Ramos (cell line): ENCODE measurements around the gene LDAH.

Experiments used
- in situ Hi-C: fragments of 300-500 bp; cut with MboI; formaldehyde crosslinking; loops from one replicate; pipeline ENCODE4 v1.14.3; 2022; ENCODE audit warnings: low sequenced_read_pairs; ENCODE audit not compliant: unreplicated experiment

The LDAH gene

DNA sequence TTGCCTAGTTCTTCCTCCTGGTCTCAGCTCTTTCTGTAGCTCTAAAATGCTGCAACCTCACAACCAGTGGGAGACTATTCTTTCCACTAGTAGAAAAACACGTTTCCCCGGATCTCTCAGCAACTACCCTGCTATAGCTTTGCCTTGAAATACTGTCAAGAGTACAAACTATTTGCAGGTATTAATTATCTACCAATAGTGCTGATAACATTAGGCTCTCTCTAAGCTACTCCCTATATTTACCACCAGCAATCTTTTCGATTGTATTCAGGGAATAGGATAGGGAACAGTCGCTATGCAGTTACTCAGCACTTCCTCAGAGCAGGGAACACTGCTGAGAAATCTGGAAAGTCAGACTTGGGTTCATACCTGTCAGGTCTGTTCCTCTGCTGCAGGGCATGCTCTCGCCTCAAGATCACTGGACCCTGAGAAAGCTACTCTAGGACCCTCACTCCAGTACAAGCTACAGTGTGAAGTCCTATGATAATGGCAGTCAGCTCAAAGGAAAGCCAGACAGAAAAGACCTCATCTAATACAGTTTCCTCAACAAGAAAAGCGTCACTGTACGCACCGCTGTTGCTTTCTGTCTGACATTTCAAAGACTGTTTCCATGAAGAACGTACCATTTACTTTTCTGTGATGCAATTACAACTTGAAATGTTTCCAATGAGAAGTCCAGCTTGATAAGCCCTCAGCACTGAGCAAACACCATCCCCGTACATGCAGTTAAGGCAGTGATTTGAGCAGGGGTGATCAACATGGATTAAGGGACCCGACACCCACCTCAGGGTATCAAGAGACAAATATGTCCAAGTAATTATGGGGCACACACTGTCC is 133.3 kb downstream of the LDAH start:
- in situ Hi-C loops, result no loop called here

DNA sequence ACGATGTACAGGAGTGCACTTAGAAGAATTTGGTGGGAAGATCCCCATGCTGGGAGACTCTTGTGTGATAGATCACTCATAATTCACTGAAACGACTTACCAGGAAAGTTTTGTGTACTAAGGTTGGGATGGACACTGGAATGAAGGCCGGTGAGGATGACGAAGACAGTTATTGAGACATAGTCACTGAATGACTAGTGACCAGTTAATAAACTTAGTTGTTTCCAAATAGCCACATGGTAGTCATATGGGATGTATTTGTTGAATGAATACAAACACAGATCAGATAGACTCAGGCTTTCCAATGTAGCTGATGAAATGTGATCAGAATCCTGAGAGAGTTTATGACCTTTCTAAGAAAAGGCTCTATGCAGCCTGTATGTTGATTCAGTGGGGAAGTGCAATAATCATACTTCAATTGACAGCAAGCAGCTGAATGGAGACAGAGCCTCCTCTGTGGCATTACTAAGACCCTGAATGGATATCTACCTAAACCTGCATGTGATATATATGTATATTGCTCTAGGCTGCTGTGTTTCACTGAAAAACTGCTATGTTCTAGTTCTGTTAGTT is 135.6 kb downstream of the LDAH start:
- in situ Hi-C loops, result no loop called here

DNA sequence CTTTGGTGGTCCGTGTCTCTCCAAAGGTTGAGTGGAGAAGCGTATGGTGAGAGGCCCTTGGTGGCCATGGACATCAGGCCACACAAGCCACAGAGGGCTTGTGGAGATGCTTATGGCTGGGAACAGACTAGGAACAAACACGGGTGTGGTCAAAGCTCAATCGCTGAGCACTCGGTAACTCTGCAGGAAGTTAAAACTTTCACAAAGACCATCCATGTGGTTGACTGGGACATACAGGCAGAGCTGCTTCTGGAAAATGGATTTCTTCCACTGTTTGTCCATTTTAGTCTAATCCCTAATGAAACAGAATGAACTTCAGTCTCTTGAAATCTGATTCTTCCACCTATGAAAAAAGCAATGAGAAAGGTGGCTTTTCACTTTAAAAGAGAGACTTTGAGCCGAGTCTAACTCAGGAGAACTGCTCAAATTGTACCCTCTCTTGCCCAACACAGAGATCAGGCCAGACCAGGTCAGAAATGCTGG is 138.3 kb downstream of the LDAH start:
- in situ Hi-C loops, result no loop called here

DNA sequence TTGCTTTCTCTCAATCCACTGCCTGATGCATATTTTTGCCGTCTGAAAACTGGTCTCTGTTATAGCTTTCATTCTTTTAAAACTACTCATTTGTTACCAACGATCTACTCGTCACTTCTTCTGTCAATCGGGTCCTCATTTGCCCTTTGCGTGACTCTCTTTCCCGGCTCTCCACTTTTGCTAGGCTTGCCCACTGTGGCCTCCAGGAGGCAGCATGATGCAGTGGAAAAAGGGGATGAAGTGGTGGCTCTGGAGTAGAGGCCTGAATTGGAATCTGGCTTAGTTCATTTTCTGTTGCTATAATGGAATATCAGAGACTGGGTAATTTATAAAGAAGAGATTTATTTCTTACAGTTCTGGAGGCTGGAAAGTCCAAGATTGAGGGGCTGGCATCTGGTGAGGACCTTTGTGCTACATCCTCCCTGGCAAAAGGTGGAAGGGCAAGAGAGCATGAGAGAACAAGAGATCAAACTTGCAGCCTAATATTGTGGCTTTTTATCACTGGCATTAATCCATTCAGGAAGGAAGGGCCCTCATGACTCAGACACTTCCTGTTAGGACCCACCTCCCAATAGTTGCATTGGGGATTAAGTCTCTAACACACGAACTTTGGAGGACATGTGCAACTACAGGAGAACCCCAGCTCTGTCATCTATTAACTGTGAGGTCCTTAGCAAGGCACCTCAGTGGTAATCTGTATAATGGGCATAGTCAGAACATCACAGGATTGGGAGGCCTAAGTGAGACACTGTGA is 140.6 kb downstream of the LDAH start:
- in situ Hi-C loops, result no loop called here

DNA sequence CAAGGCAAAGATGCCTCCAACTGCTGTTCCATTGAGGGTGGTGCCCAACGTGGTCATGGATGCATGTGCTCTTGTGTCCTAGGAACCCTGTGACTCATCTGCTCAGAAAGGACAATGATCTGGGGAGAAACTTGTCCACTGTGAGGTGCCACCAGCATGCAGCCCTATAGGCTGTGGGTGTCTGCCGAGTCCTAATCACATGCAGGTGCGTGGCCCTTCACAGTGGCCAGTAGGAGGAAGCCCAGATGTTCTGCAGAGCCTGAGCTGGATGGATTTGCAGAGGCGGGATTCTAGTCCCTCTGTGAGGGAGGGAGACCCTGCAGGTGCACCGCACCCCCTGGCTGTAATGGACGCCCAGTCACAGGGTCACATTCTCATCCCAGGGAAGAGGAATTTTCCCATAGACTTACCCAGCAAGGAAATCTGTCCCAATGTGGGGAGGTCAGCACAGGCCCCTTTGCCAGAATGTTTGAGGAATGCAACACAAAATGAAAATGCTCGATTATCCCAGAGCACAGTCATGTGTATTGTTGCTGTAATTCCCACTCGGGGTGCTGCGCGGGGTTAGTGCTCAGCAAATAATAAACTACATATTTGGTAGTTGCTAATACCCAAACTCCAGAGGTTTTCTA is 142.0 kb downstream of the LDAH start:
- in situ Hi-C loops, result no loop called here

DNA sequence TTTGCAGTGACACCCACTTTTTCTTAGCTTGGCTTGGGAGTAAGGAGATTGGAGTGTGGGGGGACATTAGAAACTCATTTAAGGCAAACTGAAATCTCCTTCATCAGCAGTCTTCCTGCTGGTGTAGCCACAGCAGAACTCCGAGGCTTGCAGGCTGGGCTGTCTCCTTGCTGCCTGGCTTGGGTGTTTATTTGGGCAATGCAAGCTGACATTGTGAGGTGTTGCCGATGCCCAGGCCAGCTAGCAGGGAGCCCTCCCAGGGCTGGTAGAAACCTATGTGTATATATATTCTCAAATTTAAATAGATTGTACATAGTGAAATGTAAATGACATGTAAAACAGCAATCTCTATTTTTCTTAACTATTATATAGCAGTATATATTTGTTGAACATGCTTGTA is 144.1 kb downstream of the LDAH start:
- in situ Hi-C loops, result no loop called here

DNA sequence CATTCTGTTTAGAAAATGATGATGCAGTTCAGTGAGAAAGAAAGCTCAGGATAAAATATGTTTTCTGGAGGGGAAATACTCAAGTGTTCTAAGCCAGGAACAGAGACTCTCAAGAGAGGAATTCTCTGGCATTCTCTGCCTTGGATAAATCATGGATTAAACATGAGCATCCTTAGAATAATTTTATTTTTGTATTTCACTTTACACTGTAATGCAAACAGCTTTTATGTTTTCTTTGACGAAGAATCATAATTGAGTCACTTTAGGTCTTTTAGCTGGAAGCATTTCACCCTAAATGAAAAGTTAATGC is 144.9 kb downstream of the LDAH start:
- in situ Hi-C loops, result no loop called here

DNA sequence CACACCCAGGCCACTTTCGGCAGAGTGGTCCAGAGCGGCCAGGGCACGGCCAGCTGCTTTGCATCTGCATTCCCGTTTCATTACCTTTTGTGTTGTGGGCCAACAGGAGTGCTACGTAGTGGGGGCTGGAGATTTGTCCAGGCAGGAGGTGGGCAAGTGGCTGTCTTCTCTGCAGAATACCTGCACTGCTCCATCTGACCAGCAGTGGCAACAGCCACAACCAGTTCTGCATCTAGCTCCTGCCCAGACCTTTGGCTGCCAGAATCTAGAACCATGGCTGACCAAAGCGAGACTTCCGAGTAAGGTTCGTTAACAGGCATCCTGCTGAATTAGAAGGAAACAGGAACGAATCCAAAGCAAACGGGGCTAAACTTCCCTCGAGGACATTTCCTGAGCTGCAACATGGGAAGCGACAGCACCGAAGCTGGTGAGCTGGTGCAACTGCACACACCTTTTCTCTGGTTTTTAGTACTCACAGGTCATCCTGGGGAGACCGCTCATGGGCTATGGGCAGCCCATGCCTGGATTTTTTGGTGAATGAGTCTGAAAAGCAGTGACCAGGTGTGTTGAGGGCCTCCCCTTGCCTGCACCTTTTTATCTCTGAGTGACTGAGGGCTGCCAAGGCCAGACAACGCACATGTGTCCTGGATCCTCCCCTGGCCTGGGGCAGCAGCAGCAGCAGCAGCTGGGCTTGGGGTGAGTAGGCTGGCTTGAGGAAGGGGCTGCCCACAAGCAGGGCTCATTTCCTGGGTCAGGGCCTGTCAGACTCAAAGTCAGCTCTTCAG is 145.4 kb downstream of the LDAH start:
- in situ Hi-C loops, result no loop called here

DNA sequence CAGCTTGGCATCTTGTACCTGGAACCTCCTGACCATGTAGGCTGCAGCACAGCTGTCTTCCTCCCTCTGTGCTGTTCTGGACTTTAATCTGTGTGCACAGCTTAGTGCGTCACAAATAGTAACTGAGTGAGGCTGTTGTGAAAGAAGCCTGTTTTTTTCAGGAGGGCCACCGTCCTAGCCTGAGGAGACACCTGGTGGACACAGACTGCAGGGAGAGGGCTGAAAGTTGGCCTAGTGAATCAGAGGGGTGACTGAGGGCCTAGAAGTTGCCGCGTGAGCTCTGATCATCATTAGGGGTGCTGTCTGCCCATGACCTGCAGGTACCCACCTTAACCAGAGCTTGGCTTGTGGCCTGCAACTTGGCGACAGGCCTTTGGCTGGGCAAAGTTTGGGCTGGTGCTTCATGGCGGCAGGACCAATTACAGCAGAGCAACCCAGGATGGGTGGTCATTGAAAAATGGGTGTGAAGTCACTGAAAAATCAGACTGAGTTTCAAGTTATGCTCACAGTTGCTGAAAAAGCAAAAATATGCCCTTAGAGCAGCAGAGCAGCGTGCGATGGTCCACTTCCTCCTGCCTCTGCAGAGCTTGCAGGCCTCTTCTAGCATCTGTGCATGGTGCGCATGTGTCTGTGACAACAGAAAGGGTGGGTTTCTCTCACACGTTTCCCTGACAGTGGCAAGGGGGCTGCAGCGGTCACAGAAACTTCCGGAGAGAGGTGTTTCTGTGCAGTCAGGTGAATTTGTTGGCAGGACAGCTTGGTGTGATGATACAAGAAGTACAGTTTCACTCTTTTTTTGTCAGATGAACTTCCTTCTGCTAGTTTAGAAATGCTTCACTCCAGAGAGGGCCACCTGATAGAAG is 146.3 kb downstream of the LDAH start:
- in situ Hi-C loops, result no loop called here

DNA sequence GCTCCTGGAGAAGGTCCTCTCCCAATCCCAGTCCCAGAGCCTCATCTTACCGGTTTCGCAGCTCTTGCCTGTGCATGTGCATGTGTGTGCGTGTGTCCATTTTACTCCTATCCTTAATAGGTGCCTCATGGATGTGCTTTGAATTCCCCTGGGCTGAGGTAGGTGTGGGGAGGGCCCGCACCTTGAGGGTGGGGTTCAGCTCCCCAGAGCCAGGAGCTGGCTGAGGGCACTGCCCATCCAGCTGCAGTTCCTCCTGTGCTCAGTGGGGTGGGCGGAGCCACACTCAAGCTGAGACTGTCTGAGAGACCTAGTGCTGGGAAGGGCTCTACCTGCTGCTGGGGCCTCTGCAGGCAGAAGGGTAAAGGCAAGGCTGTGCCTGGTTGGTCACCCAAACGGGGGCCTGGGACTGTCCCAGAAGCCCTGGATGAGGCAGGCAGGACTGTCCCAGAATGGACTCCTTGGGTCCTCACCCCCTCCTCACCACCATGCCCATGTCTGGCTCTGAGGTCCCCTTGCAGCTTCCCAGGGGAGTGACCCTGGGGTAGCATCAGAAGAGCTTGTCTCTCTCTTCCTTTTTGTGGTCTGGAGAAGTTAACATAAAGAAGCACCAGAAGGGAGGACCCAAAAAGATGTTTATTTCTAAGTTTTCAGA is 147.1 kb downstream of the LDAH start:
- in situ Hi-C loops, result no loop called here

DNA sequence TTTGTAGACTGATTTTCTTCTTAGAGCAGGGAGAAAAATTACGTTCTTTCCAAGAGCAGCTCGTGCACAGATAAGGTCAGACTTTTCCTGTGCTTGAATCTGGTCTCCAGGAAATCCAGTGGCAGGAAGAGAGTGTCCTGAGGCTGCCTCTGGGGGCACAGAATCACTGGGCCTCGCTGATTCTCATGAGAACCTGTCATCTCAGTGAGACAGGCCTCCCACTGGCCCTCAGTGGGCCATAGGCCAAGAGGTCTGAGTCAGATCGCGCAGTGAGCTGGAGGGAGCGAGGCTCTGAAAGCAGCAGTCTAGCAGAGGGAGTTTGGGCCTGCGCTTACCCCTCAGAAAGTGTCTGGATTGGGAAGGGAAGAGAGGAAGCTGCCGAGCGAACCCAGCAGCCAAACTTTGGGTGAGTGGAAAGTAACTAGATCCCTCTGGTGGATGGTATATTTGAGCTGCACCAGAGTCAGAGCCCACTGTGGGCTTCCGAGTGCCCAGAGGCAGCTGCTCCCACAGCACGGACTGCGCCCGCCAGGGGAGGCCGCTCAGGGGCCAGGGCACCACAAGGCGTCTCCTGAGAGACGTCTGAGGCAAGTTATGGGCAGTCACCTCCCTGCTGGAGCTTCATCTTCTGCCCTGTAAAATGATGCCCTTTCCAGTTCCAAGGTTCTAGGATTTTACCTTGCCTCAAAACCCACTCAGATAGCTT is 147.8 kb downstream of the LDAH start:
- in situ Hi-C loops, result no loop called here

DNA sequence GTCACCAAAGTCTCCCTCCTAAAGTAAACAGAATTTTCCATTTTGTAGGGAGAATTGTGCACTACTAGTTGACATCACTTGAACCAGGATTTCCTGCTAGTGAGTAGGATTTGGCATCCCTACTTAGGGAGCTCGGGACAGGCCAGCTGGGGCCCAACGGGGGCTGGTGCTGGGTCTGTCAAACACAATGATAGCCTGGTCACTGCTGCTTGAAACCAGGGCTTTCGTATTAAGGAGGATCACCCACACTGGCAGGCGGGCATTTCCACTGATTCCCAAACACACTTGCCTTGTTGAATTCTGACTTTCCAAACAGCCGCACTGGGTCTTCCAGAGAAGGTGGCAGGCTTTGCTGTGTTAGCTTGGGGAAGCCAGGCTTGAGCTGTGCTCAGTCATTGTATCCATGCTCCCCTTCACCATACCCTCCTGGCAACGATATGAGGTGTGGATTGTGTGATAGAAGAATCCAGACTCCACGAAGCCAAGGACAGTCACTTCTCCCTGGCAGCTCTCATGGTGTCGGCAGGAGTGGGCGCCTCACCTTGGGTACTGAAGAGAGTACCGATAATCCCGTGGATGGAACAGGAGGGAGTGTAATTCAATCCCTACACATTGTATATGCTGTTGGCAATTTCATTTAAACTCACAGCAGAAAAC is 148.5 kb downstream of the LDAH start:
- in situ Hi-C loops, result no loop called here

DNA sequence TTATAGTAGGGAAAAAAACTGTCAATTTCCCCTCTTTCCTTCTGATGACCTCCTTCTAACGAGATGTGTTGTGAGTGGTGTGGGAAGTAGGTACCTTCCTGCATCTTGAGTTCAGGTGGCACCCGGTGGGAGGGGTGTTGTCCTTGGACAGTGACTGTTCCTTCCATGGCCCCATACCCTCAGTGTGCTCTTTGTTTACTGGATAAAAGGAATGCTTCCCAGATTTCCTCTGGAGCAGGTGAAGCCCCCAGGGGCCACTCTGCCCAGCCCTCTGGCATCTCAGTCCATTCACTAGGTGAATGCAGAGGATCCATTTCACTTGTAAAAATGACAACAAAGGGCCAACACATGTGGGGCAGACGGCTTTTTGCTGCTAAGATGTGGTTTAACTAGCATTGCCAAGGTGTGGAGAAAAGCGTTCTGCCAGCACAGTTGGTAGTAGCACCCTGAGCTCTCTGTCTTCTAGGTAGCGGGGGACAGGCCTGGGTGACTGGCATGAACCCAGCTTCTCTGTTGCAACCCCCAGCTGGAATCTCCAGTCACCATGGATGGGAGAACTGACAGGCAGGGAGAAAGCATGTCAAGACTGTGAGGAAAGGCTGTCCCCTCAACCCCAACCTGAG is 149.1 kb downstream of the LDAH start:
- in situ Hi-C loops, result no loop called here

DNA sequence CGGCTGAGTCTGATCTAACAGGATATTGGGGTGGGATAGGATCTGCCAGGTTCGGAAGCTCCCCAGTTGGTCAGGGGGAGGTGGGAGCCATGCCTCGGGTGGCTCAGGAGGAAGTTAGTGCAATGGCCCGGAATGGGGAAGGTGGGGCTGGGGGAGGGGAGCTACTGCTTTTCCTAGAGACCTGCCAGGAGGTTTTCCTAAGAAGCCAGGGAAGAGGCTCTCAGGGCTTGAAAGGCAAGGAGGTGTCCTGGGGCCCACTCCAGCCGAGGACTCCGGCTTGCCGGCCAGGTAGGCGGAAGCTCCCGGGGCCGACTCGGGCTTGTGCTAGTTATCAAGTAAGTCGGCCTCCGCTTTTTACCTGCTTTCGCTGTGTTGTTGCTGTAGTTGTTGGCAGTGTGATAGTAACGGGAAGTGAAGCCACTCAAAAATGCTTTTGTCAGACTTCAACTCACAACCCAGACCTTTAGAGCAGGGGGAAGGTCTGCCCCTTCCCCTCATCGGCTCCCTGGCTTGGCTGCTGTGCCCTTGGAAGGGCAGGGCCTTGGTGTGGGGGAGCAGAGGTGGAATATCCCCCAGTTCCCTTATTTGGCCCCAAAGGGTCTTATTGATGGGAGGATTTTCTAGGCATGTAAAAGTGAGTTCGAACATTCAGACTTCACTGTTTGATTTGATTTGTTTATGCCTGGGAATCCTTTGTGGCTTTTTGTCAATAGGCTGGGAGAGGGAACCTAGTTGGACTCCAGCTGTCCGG is 150.5 kb downstream of the LDAH start:
- in situ Hi-C loops, result no loop called here

DNA sequence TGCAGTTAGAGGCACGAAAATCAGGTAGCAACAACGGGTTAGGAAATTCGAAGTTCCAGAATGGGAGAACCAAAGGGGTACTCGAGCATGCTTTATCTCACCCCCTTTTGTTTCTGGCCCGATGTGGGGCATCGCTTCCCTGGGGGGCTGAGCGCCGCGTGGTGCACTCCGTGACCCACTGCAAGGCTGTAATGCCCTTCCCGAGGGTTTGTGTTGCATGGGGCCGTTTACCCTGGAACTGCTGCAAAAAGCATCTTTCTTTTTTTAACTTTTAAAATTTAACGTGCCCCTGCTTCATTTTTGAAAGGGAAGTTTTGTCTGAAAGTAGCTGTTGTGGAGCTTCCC is 151.2 kb downstream of the LDAH start:
- in situ Hi-C loops, result no loop called here

DNA sequence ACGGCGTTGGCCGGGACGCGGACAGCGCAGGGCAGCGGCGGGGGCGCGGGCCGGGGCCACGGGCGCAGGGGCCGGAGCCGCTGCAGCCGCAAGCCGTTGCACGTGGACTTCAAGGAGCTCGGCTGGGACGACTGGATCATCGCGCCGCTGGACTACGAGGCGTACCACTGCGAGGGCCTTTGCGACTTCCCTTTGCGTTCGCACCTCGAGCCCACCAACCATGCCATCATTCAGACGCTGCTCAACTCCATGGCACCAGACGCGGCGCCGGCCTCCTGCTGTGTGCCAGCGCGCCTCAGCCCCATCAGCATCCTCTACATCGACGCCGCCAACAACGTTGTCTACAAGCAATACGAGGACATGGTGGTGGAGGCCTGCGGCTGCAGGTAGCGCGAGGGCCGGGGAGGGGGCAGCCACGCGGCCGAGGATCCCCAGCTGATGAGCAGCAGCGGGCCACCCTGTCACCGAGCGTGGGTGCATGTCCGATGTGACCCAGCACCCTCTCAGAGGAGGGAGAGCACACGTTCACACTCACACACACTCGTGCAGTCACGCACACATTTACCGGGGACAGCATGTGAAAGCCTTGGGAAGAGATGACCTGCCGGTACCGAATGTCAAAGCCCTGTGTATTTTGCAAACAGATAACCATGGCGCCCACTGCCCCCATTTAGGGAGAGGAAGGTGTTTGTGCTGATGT is 151.7 kb downstream of the LDAH start:
- in situ Hi-C loops, result no loop called here
